Natural killer cell (primary cell): Measurements from ENCODE around the gene A4GALT. TPM values are rescaled to one million over a fixed set of nuclear protein-coding genes. Genes with fewer than 3 reads are reported as not detected.

Source experiments
- ATAC-seq, 3 donors: fragments of 150-1000 bp in 2 of 3; fragments of 200-7000 bp in 1 of 3; cut with Tn5 transposase; 1 replicate in 1 of 3; 2 replicates in 2 of 3; pipeline ENCODE4 v1.10.0; 2021; ENCODE audit warnings: mild to moderate bottlenecking in 2 of 3, moderate library complexity in 2 of 3
- DNase-seq, 2 donors: peaks; one replicate each; pipeline versions ENCODE4 v3.0.0 to v3.0.0-alpha.2; 2013 to 2021; ENCODE audit warnings: mixed read lengths in 1 of 2
- H3K27ac ChIP-seq: one replicate; pipeline ENCODE4 v1.5.1; 2013; ENCODE audit warnings: mild to moderate bottlenecking, low read length
- H3K27me3 ChIP-seq: one replicate; pipeline ENCODE4 v1.6.1; 2013; ENCODE audit warnings: low read length; ENCODE audit not compliant: control insufficient read depth, insufficient read depth
- H3K36me3 ChIP-seq: one replicate; pipeline ENCODE4 v1.6.1; 2013; ENCODE audit warnings: low read length; ENCODE audit not compliant: control insufficient read depth, insufficient read depth
- H3K4me1 ChIP-seq: one replicate; pipeline ENCODE4 v1.6.1; 2013; ENCODE audit warnings: low read length; ENCODE audit not compliant: control insufficient read depth, insufficient read depth
- H3K4me3 ChIP-seq: one replicate; pipeline ENCODE4 v1.5.1; 2013; ENCODE audit warnings: low read length
- H3K9me3 ChIP-seq: one replicate; pipeline ENCODE4 v1.6.1; 2013; ENCODE audit warnings: low read length; ENCODE audit not compliant: control insufficient read depth, insufficient read depth
- H3K27ac Mint-ChIP-seq, 2 donors: one replicate each; pipeline ENCODE4 v1.8.0; 2022; ENCODE audit warnings: mild to moderate bottlenecking in 2 of 2, mixed read lengths in 2 of 2, moderate library complexity in 1 of 2
- H3K27me3 Mint-ChIP-seq, 2 donors: one replicate each; pipeline ENCODE4 v1.8.0; 2022; ENCODE audit warnings: low read depth in 2 of 2, mixed read lengths in 2 of 2
- H3K36me3 Mint-ChIP-seq: one replicate; pipeline ENCODE4 v1.8.0; 2022; ENCODE audit warnings: mixed read lengths
- H3K4me1 Mint-ChIP-seq, 2 donors: one replicate each; pipeline ENCODE4 v1.8.0; 2022; ENCODE audit warnings: mixed read lengths in 2 of 2
- H3K4me3 Mint-ChIP-seq: one replicate; pipeline ENCODE4 v1.8.0; 2022; ENCODE audit warnings: mild to moderate bottlenecking, moderate library complexity, mixed read lengths
- H3K9me3 Mint-ChIP-seq, 2 donors: one replicate each; pipeline ENCODE4 v1.8.0; 2022; ENCODE audit warnings: mixed read lengths in 2 of 2
- CTCF ChIP-seq: fragments of 200-600 bp; IDR thresholded peaks from one replicate; pipeline ENCODE4 v1.8.0; 2022; ENCODE audit warnings: antibody characterized with exemption
- WGBS: methylation state at CpG from one replicate; pipeline ENCODE4 v1.1.7; 2013; ENCODE audit warnings: missing lambda C conversion rate; ENCODE audit not compliant: insufficient coverage; 5-methylcytosine and 5-hydroxymethylcytosine counted together
- intact Hi-C: fragments of 100-400 bp; cut with micrococcal nuclease; formaldehyde crosslinking; loops from one replicate; pipeline ENCODE4 v1.14.2; 2022
- total RNA-seq, 4 donors: library from RNA; stranded (reverse); fragments of 120-200 nt in 1 of 4; gene quantifications; one replicate each; pipeline versions ENCODE4 v1.2.3 to v1.2.4, GENCODE V29; 2013 to 2022

The A4GALT gene
- total RNA-seq, 3 donors from 2014 or later (not counting 1 experiment from before 2014, with no cell fraction given) = 0.26 TPM; not detected in 2

GRCh38 chr22:42724062-42724461, 3.4 kb upstream of the A4GALT start:
- Histone ChIP-seq H3K9me3 (no peaks in the 10 kb centered on the region), H3K4me3 (no peak overlapping the region), H3K36me3 (no peaks in the 10 kb centered on the region), H3K27ac (no peak overlapping the region), H3K27me3 (peaks cover 16% of the 10 kb centered on the region), H3K4me1 (peaks cover 12% of the 10 kb centered on the region)
- peaks cover 12 to 21% of the 10 kb centered on the region in 2 donors for H3K4me1 Mint-ChIP-seq
- 62% methylated on average over 5 of the region's 5 CpGs for WGBS
- H3K4me3 Mint-ChIP-seq = no peak overlapping the region
- intact Hi-C loops = no loop called here
- DNase-seq = no peak
- no peak for ATAC-seq
- H3K27me3 Mint-ChIP-seq = peaks cover 30 to 39% of the 10 kb centered on the region in 2 donors
- TF ChIP-seq CTCF = no peak
- no peaks in the 10 kb centered on the region for H3K36me3 Mint-ChIP-seq
- H3K27ac Mint-ChIP-seq = no peak overlapping the region
- no peaks in the 10 kb centered on the region for H3K9me3 Mint-ChIP-seq

- Histone ChIP-seq H3K9me3 (no peaks in the 10 kb centered on the region), H3K4me1 (peaks cover 26% of the 10 kb centered on the region), H3K36me3 (no peaks in the 10 kb centered on the region), H3K4me3 (no peak overlapping the region), H3K27ac (no peak overlapping the region), H3K27me3 (peaks cover 13% of the 10 kb centered on the region)
- peak overlapping the region; percentile 65 for H3K4me3 Mint-ChIP-seq
- 5% methylated on average over 18 of the region's 22 CpGs for WGBS
- H3K4me1 Mint-ChIP-seq = peaks cover 13 to 29% of the 10 kb centered on the region in 2 donors
- no peak for TF ChIP-seq CTCF
- intact Hi-C loops = no loop called here
- peaks cover 45 to 55% of the 10 kb centered on the region in 2 donors for H3K27me3 Mint-ChIP-seq
- no peak for DNase-seq
- ATAC-seq = peak in 1 of 3 donors; percentile 10
- H3K9me3 Mint-ChIP-seq = no peaks in the 10 kb centered on the region
- no peak overlapping the region for H3K27ac Mint-ChIP-seq
- no peaks in the 10 kb centered on the region for H3K36me3 Mint-ChIP-seq
These were observed 370 bp upstream of the A4GALT start for GRCh38 chr22:42721045-42721434.

- intact Hi-C loops = no loop called here
- H3K9me3 Mint-ChIP-seq = no peaks in the 10 kb centered on the region
- ATAC-seq = no peak
- Histone ChIP-seq H3K4me3 (peak overlapping the region; percentile 22), H3K27ac (no peak overlapping the region), H3K27me3 (peaks cover 13% of the 10 kb centered on the region), H3K4me1 (peaks cover 32% of the 10 kb centered on the region), H3K36me3 (no peaks in the 10 kb centered on the region), H3K9me3 (no peaks in the 10 kb centered on the region)
- no peaks in the 10 kb centered on the region for H3K36me3 Mint-ChIP-seq
- no peak overlapping the region for H3K27ac Mint-ChIP-seq
- H3K4me1 Mint-ChIP-seq = peaks cover 13 to 29% of the 10 kb centered on the region in 2 donors
- peak overlapping the region; percentile 69 for H3K4me3 Mint-ChIP-seq
- peaks cover 43 to 56% of the 10 kb centered on the region in 2 donors for H3K27me3 Mint-ChIP-seq
- no peak for TF ChIP-seq CTCF
- 10% methylated on average over 36 of the region's 37 CpGs for WGBS
- DNase-seq = no peak
These were observed 911 bp downstream of the A4GALT start for GRCh38 chr22:42719656-42720262.

- no peak for TF ChIP-seq CTCF
- Histone ChIP-seq H3K36me3 (no peaks in the 10 kb centered on the region), H3K27ac (no peak overlapping the region), H3K4me1 (peaks cover 32% of the 10 kb centered on the region), H3K4me3 (no peak overlapping the region), H3K9me3 (no peaks in the 10 kb centered on the region), H3K27me3 (peaks cover 13% of the 10 kb centered on the region)
- no peaks in the 10 kb centered on the region for H3K36me3 Mint-ChIP-seq
- H3K4me1 Mint-ChIP-seq = peaks cover 13 to 29% of the 10 kb centered on the region in 2 donors
- H3K27me3 Mint-ChIP-seq = peaks cover 43 to 56% of the 10 kb centered on the region in 2 donors
- ATAC-seq (no peak), DNase-seq (no peak)
- intact Hi-C loops = no loop called here
- H3K4me3 Mint-ChIP-seq = peak overlapping the region; percentile 69
- H3K9me3 Mint-ChIP-seq = no peaks in the 10 kb centered on the region
- 77% methylated on average over 2 of the region's 2 CpGs for WGBS
- H3K27ac Mint-ChIP-seq = no peak overlapping the region
These were observed 1.5 kb downstream of the A4GALT start for GRCh38 chr22:42719133-42719532.
